H1 (cell line): ENCODE results near the gene ZNF229.

Experiments
- ATF3 ChIP-seq: IDR thresholded peaks from 2 replicates; pipeline ENCODE4 v1.6.1; 2011; ENCODE audit warnings: low read depth, mild to moderate bottlenecking, low read length; ENCODE audit not compliant: insufficient read depth
- BRCA1 ChIP-seq: IDR thresholded peaks from 2 replicates; pipeline ENCODE4 v1.6.1; 2012; ENCODE audit warnings: low read depth, low read length, improper control_type of control experiment
- CBX5 ChIP-seq: fragments of 300-800, 300-1000 bp; sonication (generic); IDR thresholded peaks from 2 replicates; pipeline ENCODE4 v1.7.1; 2016; ENCODE audit warnings: antibody characterized with exemption, low read length, low read depth
- CEBPB ChIP-seq: IDR thresholded peaks from 2 replicates; pipeline ENCODE4 v1.6.1; 2012; ENCODE audit warnings: low read depth, low read length
- CHD7 ChIP-seq: fragments of 300-600 bp; sonication (generic); IDR thresholded peaks from 2 replicates; pipeline ENCODE4 v1.7.1; 2012; ENCODE audit warnings: low read length, moderate library complexity, mild to moderate bottlenecking, inconsistent platforms; ENCODE audit not compliant: insufficient replicate concordance
- CTCF ChIP-seq, 3 experiments: IDR thresholded peaks; 1 replicate in 2 of 3; 2 replicates in 1 of 3; pipeline versions ENCODE4 v1.5.1 to v1.6.1; 2011; ENCODE audit warnings: low read length in 3 of 3, mild to moderate bottlenecking in 3 of 3, inconsistent platforms in 2 of 3, low read depth in 1 of 3, moderate library complexity in 1 of 3; ENCODE audit not compliant: insufficient read depth in 1 of 3; ENCODE audit errors: control extremely low read depth in 1 of 3
- MAX ChIP-seq: IDR thresholded peaks from 2 replicates; pipeline ENCODE4 v1.6.1; 2012; ENCODE audit warnings: inconsistent platforms
- PHF8 ChIP-seq: fragments of 200-600 bp; sonication (generic); conservative IDR thresholded peaks from 2 replicates; pipeline ENCODE4 v1.7.1; 2012; ENCODE audit warnings: low read depth, mild to moderate bottlenecking, inconsistent platforms, low read length, moderate library complexity
- POLR2A ChIP-seq, 2 experiments: IDR thresholded peaks; 1 replicate in 1 of 2; 2 replicates in 1 of 2; pipeline ENCODE4 v1.6.1; 2011; ENCODE audit warnings: low read depth in 2 of 2, low read length in 2 of 2, mild to moderate bottlenecking in 2 of 2; ENCODE audit errors: control extremely low read depth in 1 of 2
- POLR2AphosphoS5 ChIP-seq: IDR thresholded peaks from 2 replicates; pipeline ENCODE4 v1.6.1; 2011; ENCODE audit warnings: low read depth, low read length
- POU5F1 ChIP-seq: IDR thresholded peaks from 2 replicates; pipeline ENCODE4 v1.6.1; 2011; ENCODE audit warnings: low read depth, mild to moderate bottlenecking, low read length, moderate library complexity
- RNF2 ChIP-seq: fragments of 200-900, 300-1000 bp; sonication (generic); IDR thresholded peaks from 2 replicates; pipeline ENCODE4 v1.7.1; 2016; ENCODE audit warnings: borderline replicate concordance, low read depth, mild to moderate bottlenecking, antibody characterized with exemption, low read length; ENCODE audit not compliant: poor library complexity, severe bottlenecking; ENCODE audit errors: missing control alignments
- ZNF274 ChIP-seq: IDR thresholded peaks from 2 replicates; pipeline ENCODE4 v1.7.0; 2012; ENCODE audit warnings: low read length, borderline replicate concordance; ENCODE audit errors: extremely low read depth

- TF ChIP-seq BRCA1 (no peak), CTCF (IDR thresholded peaks at IDR 0.05; ENCODE audit: control extremely low read depth in 1 of 3, insufficient read depth in 1 of 3, low read depth in 1 of 3, low read length in 3 of 3) (no peak), ZNF274 (no peak), POLR2AphosphoS5 (no peak), PHF8 (no peak), RNF2 (no peak), CHD7 (no peak), POU5F1 (no peak), CBX5 (no peak), POLR2A (IDR thresholded peaks at IDR 0.05; ENCODE audit: control extremely low read depth in 1 of 2, low read depth in 2 of 2, low read length in 2 of 2) (no peak), MAX (no peak), CEBPB (no peak), ATF3 (no peak)
Measured at GRCh38 chr19:44438441-44438840, 9.8 kb downstream of the ZNF229 start.
